Hematopoietic multipotent progenitor cell treated with erythropoietin and hydrocortisone succinate and interleukin-3 and kit ligand, for 17 days (in vitro differentiated cells): Measurements from ENCODE around the gene WBP11.
"Not testable (repeated sequence)": the region's sequence is repeated elsewhere in the genome, so short reads cannot be mapped to it uniquely, and the experiment has no call there.

ENCODE experiments used
- DNase-seq: peaks from one replicate; pipeline ENCODE4 v3.0.0-alpha.2; 2015; ENCODE audit warnings: low spot score

The WBP11 gene

DNA sequence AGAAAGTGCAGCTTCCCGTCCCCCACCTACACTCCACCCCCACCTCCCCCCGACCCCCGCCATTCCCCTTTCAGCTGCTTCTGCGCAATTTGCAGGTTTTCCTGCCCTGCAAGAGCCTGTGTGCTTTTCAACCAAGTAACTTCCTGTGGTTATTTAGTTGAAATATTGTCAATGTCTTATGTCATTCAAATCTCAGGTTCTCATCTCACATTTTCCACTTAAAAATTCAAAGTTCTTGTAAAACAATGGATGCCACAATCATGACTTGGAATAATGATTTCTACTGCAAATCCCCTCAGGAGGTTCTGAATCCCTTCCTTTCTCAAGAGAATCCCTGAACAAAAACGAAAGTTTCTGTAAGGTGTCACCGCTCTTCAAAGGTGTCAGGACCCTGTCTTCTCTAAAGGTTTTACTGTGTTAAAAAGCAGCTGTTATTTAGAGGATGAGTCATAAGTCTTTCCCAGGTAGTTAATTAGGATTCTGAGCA lies 31.6 kb downstream of the WBP11 start:
- peak; percentile 31 for DNase-seq

DNA sequence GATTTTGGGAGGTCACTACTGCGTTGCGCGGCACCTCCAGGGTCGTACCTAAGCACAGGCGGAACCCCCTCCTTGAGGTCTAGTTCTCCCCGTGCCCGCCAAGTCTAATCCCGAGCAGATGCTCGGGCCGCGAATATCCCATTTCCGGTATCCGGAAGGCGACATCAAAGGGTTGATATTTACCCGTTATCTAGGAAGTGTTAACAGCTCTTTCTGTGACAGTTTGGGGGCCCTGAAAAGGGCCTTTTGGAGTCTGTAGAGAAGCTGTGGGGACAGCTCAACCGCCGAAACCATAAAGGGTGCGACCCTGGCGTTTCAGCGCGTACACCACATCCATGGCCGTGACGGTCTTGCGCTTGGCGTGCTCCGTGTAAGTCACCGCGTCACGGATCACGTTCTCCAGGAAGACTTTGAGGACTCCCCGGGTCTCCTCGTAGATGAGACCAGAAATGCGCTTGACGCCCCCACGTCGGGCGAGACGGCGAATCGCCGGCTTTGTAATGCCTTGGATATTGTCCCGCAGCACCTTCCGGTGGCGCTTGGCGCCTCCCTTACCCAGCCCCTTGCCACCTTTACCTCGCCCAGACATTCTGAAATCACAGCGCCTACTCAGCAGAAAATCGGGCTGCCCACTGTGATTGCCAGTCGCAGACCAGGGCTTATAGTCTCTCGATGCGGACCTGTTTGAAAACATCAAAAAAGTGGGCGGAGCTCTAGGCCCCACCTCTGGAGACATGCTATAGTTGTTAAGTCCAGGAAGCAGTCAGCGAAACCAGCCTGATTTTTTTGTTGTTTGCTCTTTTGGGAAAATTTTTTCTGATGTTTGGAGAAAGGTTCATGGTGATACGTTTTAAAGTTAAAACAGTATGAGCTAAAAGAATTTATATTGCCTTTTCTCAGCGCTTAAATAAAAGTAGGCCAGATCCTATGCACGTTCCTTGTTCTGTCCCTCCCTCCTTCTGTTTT lies 32.5 kb downstream of the WBP11 start:
- DNase-seq = peak; percentile 95

DNA sequence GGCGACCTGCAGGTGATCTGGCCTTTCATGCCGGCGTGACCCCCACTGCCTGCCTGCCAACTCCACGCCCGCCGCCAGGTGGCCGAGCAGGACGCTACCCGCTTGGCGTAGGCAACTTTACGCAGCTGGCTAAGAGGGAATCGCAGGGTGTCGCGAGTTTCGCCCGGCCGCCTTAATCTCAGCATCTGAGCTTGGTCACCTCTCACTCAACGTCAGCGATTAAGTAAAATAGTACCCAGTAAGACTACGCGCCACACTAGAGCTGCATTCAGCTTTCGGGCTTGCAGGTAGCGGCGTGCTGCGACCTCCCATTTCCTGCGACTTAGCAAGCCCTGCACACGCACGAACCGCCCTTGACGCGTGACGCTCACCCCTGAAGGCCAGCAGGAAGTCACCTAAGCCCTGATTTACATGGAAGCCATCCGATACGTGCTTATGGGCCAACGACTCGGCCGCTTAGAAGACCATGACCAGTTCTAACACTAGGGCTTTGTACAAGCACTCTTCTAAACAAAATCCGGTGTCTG lies 33.2 kb downstream of the WBP11 start:
- peak; percentile 88 for DNase-seq

DNA sequence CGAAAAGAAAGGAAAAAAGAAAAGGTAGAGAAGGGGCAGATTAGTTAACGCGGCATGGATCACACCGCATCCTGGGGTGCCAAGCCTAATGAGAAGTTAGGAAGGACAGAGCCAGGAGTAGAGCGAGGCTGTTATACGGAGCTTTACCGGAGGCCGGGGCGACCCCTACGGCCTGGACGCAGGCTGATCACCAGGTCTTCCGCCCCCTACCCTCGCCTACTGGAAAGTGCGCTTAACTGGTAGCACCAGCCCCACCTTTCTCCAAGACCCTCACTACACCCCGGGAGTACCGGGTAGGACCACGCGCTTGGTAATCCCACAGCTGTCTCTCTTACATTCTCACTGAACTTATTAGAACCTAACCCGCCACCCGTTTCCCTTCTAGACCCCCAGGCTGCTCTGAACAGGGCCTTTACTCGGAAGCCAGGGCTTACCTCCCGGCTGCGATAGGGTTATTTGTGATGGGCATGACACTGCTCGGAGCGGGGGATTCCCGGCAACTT lies 33.8 kb downstream of the WBP11 start:
- no peak for DNase-seq

DNA sequence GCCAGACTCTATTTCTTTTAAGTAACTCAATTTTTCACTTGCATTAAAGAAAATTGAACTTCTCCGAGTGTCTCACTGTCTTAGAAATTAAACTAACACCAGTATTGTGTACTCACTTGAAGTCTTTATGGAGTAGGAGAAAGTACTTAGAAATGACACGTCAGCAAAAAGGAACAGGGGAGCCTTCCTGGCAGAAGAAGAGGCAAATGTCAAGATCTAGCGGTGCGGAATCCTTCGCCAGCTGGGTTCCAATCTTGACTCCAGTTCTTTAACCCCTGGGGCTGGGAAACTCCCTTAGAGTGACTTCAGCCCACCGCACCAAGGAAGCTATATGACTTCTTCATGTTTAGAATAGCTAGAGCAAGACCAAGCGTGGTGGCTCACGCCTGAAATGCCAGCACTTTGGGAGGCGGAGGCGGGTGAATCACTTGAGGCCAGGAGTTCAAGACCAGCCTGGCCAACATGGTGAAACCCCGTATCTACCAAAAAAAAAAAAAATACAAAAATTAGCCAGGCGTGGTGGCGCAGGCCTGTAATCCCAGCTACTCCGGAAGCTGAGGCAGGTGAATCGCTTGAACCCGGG lies 34.4 kb downstream of the WBP11 start:
- no peak for DNase-seq

DNA sequence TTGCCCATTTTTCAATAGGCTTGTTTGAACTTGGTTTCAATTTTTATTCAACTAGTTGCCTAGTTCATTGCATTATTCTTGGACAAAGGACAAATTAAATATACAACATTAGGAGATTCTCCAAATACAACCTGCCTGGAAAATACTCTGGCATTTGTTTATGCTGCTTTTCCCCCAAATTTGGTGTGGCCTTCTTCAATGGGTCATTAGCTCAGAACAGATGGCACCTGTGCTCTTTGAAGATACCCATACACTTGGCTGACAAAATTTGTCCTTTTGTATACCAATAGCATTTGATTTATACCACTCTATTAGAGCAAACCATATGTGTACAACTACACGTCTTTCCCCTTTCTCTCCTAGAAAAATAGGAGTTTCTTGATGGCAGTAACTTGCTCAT lies 35.7 kb downstream of the WBP11 start:
- DNase-seq = no peak

DNA sequence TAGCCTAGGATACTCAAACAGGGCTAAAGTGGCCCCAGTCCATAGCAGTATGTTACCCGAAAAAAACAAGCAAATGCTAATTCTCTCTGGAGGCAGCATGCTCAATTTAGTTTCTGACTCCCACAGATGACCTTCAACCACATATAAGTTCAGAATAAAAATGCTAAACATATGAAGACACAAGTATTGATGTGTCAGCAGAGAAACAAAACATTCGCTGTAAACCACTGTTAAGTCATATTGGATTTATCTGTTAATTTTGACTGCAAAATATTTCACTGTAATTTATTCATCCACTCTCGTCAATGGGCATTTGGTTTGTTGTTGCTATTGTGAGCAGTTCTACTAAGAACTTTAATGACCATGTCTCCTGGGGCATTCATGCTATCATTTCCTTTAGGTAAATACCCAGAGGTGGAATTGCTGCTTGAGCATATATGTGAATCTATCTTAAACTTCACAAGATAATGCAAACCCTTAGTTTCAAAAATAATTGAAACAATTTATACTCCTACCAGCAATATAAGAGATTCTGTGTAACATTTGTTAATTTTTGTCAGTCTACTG lies 36.5 kb downstream of the WBP11 start:
- DNase-seq = no peak

DNA sequence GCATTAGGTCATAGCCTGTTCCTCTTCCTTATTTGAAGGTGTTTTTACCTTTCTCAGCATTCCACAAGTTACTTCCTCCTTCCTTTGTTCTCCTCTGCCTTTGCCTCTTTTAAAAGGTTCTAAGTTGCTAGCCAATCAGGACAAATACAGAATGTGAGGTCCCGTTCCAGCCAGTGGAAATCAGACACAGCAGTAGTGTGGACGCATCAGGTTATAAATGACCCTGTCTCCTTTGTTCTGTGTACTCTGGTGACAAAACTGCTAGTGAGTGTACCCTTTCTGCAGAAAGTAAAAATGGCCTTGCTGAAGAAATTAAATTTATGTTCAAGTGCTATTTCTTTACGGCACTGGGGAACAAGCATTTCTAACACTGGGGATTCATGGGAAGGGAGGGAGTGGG lies 37.3 kb downstream of the WBP11 start:
- not testable (repeated sequence) for DNase-seq

DNA sequence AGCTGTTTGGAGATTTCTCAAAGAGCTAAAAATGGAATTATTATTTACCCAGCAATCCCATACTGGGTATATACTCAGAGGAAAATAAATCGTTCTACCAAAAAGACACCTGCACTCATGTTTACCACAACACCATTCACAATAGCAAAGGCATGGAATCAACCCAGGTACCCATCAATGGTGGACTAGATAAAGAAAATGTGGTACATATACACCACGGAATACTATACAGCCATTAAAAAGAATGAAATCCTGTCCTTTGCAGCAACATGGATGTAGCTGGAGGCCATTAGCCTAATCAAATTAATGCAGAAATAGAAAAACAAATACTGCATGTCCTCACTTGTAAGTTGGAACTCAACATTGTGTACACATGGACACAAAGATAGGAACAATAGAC lies 37.9 kb downstream of the WBP11 start:
- DNase-seq = no peak

DNA sequence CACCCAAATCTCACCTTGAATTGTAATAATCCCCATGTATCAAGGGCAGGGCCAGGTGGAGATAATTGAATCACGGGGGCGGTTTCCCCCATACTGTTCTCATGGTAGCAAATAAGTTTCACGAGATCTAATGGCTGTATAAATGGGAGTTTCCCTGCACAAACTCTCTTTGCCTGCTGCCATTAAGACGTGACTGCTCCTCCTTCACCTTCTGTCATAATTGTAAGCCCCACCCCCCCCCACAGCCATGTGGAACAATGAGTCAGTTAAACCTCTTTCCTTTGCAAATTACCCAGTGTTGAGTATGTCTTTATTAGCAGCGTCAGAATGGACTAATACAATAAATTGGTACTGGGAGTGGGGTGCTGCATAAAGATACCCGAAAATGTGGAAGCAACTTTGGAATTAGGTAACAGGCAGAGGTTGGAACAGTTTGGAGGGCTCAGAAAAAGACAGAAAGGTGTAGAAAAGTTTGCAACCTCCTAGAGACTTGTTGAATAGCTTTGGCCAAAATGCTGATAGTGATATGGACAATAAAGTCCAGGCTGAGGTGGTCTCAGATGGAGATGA lies 43.5 kb downstream of the WBP11 start:
- DNase-seq = not testable (repeated sequence)

DNA sequence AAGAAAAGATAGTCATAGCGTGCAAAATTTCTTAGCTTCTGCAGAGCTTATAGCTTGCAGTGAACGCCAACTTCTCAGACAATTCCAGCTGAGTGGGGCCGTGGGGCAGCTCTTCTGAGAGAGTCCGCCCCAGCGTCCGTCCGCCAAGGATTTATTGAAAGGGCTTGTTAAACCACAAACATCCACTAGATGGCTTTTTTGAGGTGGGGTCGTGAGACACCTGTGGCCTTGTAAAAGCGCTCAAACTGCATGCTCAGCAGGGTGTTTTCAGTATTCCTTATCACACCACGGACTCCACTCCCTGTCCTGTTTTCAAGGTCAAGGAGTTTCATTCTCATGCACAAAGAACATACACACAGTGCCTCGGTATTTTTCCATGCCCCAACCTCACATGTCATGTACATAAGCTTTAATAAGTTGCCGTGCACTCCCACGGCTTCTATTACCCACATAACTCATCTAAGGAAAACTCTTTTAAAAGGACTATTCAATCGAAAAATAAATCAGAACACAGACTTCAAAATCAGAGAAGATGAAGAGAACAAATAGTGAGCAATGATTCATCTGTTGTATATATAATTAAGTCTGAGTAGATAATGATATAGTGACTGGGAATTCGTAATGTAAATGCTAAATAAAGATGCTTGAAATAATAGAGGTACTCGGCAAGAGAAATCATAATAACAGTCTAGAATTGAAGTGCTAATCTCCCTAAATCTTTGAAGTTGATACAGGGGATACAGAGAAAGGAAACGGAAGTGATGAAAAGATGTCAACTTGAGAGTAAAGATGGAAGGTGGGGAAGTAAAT lies 46.7 kb downstream of the WBP11 start:
- DNase-seq = no peak

DNA sequence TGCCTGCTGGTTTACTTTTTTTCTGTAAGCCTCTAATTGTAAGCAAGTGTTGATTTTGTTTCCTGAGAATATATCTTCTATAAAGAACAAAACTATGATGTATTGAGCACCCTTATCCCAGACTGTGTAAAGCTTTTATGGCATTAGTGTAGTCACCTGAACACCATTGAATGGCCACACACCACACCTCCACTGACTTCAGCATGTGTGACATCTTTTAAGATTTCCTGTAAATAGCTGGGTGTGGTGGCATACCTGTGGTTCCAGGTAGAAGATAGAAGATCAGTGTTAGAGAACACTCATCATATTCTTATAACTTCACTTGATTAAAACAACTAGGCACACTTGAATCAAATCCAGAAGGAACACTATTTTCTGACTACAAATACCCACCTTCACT lies 51.3 kb downstream of the WBP11 start:
- DNase-seq = no peak

DNA sequence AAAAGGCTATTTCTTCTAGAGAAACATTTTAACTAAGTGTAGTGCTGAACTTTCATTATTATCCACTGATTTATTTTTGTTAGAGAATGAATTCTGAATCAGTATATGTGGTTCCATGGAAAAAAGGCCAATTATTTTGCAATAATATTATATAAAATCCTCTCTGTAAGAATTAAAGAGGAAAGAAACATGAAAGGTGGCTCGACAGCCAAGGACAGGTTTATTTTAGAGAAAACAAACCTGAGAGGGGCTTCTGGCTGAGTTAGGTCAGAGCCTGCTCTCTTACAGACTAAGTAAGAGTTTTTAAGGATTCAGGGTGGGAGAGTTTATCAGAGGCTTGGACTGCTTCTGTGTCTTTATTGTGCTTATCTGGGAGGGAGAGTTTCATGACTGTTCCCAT lies 60.2 kb downstream of the WBP11 start:
- no peak for DNase-seq

DNA sequence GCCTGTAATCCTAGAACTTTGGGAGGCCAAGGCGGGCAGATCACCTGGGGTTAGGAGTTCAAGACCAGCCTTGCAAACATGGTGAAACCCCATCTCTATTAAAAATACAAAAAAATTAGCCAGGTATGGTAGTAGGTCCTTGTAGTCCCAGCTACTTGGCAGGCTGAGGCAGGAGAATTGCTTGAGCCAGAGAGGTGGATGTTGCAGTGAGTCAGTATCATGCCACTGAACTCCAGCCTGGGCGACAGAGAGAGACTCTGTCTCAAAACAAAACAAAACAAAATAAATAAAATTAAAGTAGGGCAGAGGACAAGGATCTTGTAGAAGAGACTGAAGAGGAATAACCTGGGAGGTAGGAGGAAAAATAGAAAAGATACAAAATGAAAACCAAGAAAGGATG lies 61.3 kb downstream of the WBP11 start:
- no peak for DNase-seq

DNA sequence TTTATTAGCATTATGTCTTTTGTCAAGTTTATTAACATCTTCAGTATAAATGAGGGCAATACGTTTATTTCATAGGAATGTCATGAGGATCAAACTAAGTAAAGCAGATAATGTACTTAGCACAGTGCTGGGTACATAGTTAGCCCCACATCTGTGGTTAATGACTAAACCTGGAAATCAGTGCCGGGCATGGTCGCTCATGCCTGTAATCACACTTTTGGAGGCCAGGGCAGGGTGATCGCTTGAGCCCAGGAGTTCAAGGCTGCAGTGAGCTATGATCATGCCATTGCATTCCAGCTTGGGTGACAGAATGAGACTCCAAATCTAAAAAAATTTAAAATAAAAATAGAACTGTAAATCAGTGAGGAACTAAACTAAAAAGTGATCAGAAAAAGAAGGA lies 62.1 kb downstream of the WBP11 start:
- DNase-seq = no peak

DNA sequence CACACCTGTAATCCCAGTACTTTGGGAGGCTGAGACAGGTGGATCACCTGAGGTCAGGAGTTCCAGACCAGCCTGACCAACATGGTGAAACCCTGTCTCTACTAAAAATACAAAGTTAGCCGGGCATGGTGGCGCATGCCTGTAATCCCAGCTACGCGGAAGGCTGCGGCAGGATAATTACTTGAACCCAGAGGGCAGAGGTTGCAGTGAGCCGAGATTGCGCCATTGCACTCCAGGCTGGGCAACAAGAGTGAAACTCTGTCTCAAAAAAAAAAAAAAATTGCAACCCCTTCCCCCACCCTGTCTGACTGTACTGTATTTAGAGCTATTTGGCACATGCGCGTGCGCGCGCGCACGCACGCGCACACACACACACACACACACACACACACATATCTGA lies 66.8 kb downstream of the WBP11 start:
- not testable (repeated sequence) for DNase-seq
